Neural cell (in vitro differentiated cells): ENCODE data around the gene HSD17B4.

ENCODE experiments used
- CTCF ChIP-seq: fragments of 450-650 bp; IDR thresholded peaks from 2 replicates; pipeline ENCODE4 v1.5.1; 2014; ENCODE audit warnings: antibody characterized with exemption, mild to moderate bottlenecking, moderate library complexity; ENCODE audit not compliant: poor library complexity, severe bottlenecking
- EP300 ChIP-seq: fragments of 450-650 bp; conservative IDR thresholded peaks from 2 replicates; pipeline ENCODE4 v1.6.1; 2014; ENCODE audit warnings: antibody characterized with exemption, mild to moderate bottlenecking, moderate library complexity; ENCODE audit not compliant: poor library complexity, severe bottlenecking
- EZH2 ChIP-seq: fragments of 200-600, 300-800 bp; shearing (Covaris generic), sonication (generic); IDR thresholded peaks from 2 replicates; pipeline ENCODE4 v1.6.1; 2014; ENCODE audit warnings: antibody characterized with exemption, low read length, borderline replicate concordance, mild to moderate bottlenecking; ENCODE audit not compliant: insufficient read depth, poor library complexity, severe bottlenecking
- POLR2AphosphoS5 ChIP-seq: IDR thresholded peaks from 2 replicates; pipeline ENCODE4 v1.6.1; 2012
- RAD21 ChIP-seq: fragments of 450-650 bp; conservative IDR thresholded peaks from 2 replicates; pipeline ENCODE4 v1.6.1; 2014; ENCODE audit warnings: antibody characterized with exemption, mild to moderate bottlenecking, moderate library complexity
- REST ChIP-seq: IDR thresholded peaks from 2 replicates; pipeline ENCODE4 v1.6.1; 2012; ENCODE audit warnings: borderline replicate concordance
- SMC3 ChIP-seq: fragments of 450-650 bp; conservative IDR thresholded peaks from 2 replicates; pipeline ENCODE4 v1.6.1; 2014; ENCODE audit warnings: antibody characterized with exemption, mild to moderate bottlenecking, moderate library complexity; ENCODE audit not compliant: poor library complexity
- TAF1 ChIP-seq: IDR thresholded peaks from 2 replicates; pipeline ENCODE4 v1.6.1; 2012; ENCODE audit warnings: low read depth

GRCh38 chr5:119582987-119583386 is 130.7 kb downstream of the HSD17B4 start:
- no peak for TF ChIP-seq EP300
- no peak for TF ChIP-seq CTCF
- no peak for TF ChIP-seq EZH2
- TF ChIP-seq RAD21 = no peak
- TF ChIP-seq REST = no peak
- no peak for TF ChIP-seq POLR2AphosphoS5
- no peak for TF ChIP-seq SMC3
- no peak for TF ChIP-seq TAF1
